ENCODE measurements around the gene SST.

DNA sequence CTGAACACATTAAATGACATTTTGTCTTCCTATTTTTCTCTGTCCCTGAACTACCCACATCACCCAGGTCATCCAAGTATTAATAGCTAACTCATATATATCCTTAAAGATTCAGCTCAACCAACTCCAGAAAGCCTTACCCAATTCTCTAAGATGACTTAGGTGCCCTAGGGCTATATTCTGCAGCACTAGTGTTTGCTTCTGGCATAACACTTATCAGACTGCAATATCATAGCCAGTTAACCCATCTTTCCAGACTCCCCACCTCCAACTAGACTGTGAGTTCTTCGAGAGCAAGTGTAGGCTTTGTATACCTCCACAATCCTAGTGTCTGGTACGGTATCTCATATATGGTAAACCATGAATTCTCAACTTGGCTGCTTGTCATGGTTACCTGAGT lies 50.7 kb downstream of the SST start:
- TF ChIP-seq, protein P1, sequence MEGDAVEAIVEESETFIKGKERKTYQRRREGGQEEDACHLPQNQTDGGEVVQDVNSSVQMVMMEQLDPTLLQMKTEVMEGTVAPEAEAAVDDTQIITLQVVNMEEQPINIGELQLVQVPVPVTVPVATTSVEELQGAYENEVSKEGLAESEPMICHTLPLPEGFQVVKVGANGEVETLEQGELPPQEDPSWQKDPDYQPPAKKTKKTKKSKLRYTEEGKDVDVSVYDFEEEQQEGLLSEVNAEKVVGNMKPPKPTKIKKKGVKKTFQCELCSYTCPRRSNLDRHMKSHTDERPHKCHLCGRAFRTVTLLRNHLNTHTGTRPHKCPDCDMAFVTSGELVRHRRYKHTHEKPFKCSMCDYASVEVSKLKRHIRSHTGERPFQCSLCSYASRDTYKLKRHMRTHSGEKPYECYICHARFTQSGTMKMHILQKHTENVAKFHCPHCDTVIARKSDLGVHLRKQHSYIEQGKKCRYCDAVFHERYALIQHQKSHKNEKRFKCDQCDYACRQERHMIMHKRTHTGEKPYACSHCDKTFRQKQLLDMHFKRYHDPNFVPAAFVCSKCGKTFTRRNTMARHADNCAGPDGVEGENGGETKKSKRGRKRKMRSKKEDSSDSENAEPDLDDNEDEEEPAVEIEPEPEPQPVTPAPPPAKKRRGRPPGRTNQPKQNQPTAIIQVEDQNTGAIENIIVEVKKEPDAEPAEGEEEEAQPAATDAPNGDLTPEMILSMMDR (conservative IDR thresholded peaks at IDR 0.05; ENCODE audit: low read depth, low read length), result no peak
- TF ChIP-seq SMC3 (IDR thresholded peaks at IDR 0.05; ENCODE audit: low read depth, low read length), result no peak
- no peak for TF ChIP-seq MXI1 (IDR thresholded peaks at IDR 0.05; ENCODE audit: borderline replicate concordance, low read depth, low read length)
- no peak for TF ChIP-seq RAD21 (IDR thresholded peaks at IDR 0.05; ENCODE audit: low read length)
- TF ChIP-seq CEBPB (IDR thresholded peaks at IDR 0.05; ENCODE audit: low read depth, low read length), result no peak
- no peak for TF ChIP-seq MAZ (IDR thresholded peaks at IDR 0.05; ENCODE audit: borderline replicate concordance, low read depth, low read length)

Data from IMR-90 (cell line).